HG03025 (cell line): ENCODE measurements around the gene KCNMA1.
"Not testable (repeated sequence)": the region's sequence is repeated elsewhere in the genome, so short reads cannot be mapped to it uniquely, and the experiment has no call there.

ENCODE experiments used
- ATAC-seq: cut with Tn5 transposase; IDR thresholded peaks from one replicate; pipeline ENCODE4 v1.9.1; 2021; ENCODE audit warnings: mild to moderate bottlenecking, moderate library complexity; ENCODE audit not compliant: unreplicated experiment, low FRiP score

The KCNMA1 gene

GRCh38 chr10:77359950-77360520 lies 277.6 kb downstream of the KCNMA1 start:
- ATAC-seq: no peak

GRCh38 chr10:77359287-77359691 lies 278.3 kb downstream of the KCNMA1 start:
- no peak for ATAC-seq

GRCh38 chr10:77358656-77359055 lies 279.0 kb downstream of the KCNMA1 start:
- ATAC-seq: no peak

- ATAC-seq: no peak
These were observed 279.8 kb downstream of the KCNMA1 start for GRCh38 chr10:77357611-77358310.

DNA sequence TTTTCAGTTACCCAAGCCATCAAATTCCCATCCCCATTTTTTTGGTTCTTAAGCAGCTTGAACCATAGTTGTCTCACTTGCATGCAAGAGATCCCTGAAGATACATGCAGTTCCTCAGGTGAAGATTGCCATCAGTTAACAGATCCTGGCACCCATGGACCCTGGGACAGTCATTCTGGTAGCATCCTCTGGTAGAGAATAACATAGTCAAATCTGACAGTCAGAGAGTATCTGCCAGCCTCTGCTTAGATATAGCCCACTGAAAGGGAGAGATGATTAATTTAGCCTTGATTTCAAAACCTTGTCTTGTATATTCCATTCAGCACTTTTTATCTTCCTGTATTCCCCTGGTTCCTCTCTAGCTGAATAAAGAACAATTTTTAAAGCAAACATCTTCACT lies 280.4 kb downstream of the KCNMA1 start:
- no peak for ATAC-seq

- no peak for ATAC-seq
These were observed 281.8 kb downstream of the KCNMA1 start for GRCh38 chr10:77355844-77356243.

GRCh38 chr10:77351386-77351785 lies 286.2 kb downstream of the KCNMA1 start:
- ATAC-seq: no peak

GRCh38 chr10:77350711-77351119 lies 286.9 kb downstream of the KCNMA1 start:
- no peak for ATAC-seq

DNA sequence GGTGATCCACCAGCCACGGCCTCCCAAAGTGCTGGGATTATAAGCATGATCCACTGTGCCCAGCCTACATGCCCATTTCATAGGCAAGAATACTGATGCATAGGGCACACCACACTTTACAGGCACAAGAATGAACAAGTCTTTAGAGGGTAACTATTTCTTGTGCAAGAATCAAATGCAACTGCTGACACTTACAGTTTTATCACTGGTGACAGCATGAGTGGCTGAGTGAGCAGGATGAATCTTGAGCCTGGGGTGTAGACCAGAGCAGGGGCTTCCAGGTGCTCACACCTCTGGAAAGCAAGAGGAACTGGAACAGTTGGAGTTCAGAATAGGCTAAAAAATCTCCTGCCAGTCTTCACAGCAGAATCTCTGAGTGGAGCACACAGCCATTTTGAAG lies 287.5 kb downstream of the KCNMA1 start:
- no peak for ATAC-seq

- ATAC-seq: no peak
These were observed 288.4 kb downstream of the KCNMA1 start for GRCh38 chr10:77349226-77349625.

- no peak for ATAC-seq
These were observed 288.9 kb downstream of the KCNMA1 start for GRCh38 chr10:77348751-77349150.

DNA sequence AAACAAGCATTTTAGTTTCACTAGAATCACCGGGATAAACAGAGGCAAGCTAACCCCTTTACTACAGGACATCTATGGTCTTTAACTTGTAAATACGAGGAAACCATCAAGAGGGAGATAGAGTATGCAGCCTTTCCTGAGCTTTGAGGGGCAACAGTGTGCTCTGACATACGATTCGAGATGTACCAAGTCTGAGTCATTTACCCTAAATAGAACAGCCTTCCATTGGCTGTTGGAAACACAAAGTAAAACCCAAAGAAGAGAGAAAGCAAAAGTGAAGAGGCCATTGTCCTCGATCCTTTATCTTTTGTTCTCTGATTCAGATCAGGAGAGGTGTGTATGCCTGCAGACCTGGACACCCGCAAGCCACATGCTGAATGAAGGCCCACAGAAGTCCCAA lies 289.5 kb downstream of the KCNMA1 start:
- ATAC-seq: no peak

- ATAC-seq: no peak
These were observed 290.6 kb downstream of the KCNMA1 start for GRCh38 chr10:77347052-77347451.

DNA sequence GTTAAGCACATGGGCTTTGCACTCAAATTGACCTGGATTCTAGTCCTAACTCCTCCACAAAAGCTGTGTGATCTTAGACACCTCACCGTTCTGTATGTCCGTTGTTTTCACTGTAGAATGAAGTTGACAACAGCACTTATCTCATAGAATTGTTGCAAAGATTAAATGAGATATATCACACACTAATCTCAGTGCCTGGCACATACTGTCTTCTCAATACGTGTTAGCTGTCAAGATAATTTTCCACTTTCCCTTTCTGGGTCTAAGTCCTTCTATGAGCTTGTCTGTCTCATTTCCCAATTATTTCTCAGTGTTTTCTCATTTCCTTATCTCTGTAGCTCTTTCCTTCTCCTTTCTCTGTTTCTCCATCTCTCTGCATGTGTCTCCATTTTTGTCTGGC lies 296.6 kb downstream of the KCNMA1 start:
- no peak for ATAC-seq

GRCh38 chr10:77339872-77340271 lies 297.7 kb downstream of the KCNMA1 start:
- ATAC-seq: not testable (repeated sequence)

DNA sequence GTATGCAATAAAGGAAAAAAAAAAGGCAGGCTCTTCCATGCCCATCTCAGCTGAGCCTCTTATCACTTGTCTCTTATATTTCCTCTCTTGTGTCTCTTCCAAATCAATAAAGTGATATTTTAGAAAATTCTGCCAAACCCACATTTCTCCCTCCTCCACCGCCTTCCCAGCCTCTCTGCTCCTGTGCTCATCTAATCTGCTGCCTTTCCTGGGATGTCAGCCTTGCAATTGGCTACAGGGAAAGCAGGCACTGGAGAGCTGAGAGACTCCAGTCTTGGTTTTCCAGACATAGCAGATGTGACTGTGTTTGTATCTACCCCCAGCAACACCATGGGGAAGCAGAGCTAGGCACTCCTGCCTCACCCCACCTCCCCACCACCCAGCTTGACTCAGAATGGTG lies 298.4 kb downstream of the KCNMA1 start:
- ATAC-seq: no peak

DNA sequence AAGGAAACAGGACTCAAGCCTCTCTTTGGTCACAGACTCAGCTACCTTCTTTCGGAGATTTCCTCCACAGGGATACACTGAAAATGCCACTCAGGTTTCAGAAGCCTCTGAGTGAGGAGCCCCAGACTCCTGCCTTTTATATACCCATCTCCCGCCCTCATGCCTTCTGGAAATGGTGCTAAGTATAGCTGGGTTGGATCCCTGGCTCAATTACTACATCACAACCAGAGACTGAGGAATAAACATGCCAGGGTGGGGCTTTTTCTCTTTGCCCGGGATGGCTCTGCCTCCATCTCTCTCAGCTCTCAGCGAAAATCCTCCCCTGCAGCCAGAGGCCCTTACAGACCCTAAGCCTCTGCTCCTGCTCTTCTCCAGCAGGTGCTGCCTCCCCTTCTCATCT lies 299.5 kb downstream of the KCNMA1 start:
- ATAC-seq: no peak

DNA sequence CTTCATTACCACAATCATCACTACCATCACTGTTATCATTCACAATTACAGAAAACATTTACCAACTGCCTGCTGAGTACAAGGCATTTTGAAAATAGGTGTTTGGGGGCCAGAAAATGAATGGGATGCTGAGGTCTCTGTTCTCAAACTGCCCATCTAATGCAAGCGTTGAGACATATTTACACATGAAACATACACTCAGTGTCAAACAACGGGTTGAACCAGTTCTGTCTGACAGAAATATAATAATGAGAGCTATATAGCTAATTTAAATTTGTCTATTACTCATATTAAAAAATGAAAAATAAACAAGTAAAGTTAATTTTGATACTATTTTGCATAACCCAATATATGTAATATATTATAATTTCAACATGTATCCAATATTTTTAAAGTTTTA lies 303.1 kb downstream of the KCNMA1 start:
- ATAC-seq: no peak

DNA sequence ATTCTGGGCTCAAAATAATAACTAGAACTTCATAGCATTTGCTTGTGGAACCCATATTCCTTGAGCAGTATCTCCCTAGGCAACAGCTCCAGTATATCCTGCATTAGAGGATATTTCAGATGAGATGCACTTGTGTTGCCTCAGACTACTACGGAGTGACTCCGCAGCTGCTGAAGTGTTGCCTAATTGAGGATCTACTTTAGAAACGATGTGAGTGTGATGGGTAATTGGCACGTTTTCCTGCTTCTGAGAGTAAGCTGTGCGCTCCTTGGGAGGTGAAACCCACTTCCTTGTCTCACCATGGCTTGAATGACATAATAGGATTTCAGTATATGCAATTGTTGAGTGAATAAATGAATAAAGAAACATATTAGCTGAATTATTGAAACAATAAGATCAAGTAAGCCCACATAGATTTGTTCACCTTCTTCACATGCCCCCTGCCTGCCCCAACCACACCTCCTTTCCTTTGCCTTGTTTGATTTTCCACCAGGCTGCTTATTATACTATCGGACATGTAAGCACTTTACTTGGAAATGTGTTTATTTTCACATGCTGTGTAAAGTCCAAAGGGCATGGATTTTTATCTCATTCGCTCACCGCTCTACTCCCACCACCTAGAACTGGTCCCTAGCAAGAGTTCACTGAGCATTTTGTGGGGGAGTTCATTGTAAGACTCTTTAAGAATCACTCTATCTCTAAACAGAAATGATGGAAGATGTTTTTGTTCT lies 303.8 kb downstream of the KCNMA1 start:
- no peak for ATAC-seq

- ATAC-seq: no peak
These were observed 305.4 kb downstream of the KCNMA1 start for GRCh38 chr10:77332256-77332655.

GRCh38 chr10:77328272-77328816 lies 309.3 kb downstream of the KCNMA1 start:
- no peak for ATAC-seq

DNA sequence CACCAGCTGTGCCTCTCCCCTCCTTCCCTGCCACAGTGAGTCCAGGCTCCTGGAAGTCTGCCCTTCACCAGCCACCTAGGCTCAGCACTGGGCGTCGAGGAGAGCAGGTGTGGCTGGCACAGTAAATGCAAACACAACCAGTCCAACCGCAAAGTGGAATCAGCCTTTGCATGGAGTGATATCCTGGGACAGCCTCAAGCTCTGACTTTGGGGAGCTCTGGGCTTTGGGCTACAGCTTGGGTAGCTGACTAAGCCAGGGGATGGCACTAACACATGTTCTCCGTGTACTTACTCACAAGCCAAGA lies 312.4 kb downstream of the KCNMA1 start:
- ATAC-seq: no peak
